IPS-15b (cell line): ENCODE results near the gene B3GALT5.

ENCODE experiments used
- H3K27me3 ChIP-seq: one replicate; pipeline ENCODE4 v1.6.1; 2013; ENCODE audit warnings: low read length; ENCODE audit not compliant: control insufficient read depth, insufficient read depth
- H3K36me3 ChIP-seq: one replicate; pipeline ENCODE4 v1.6.1; 2013; ENCODE audit warnings: low read length; ENCODE audit not compliant: control insufficient read depth, insufficient read depth
- H3K4me1 ChIP-seq: one replicate; pipeline ENCODE4 v1.6.1; 2013; ENCODE audit warnings: mild to moderate bottlenecking, low read length; ENCODE audit not compliant: control insufficient read depth, insufficient read depth
- H3K4me3 ChIP-seq: one replicate; pipeline ENCODE4 v1.5.1; 2013; ENCODE audit warnings: low read depth, low read length
- H3K9ac ChIP-seq: one replicate; pipeline ENCODE4 v1.6.1; 2013; ENCODE audit warnings: low read depth, mild to moderate bottlenecking, low read length
- H3K9me3 ChIP-seq: one replicate; pipeline ENCODE4 v1.6.1; 2013; ENCODE audit warnings: mild to moderate bottlenecking, low read length; ENCODE audit not compliant: control insufficient read depth, insufficient read depth

The B3GALT5 gene

GRCh38 chr21:39662411-39662953 lies 49.7 kb downstream of the B3GALT5 start:
- H3K27me3 ChIP-seq: no peaks in the 10 kb centered on the region
- no peak overlapping the region for H3K9ac ChIP-seq
- H3K4me3 ChIP-seq: no peak overlapping the region
- no peaks in the 10 kb centered on the region for H3K9me3 ChIP-seq
- no peaks in the 10 kb centered on the region for H3K4me1 ChIP-seq
- peaks cover 26% of the 10 kb centered on the region for H3K36me3 ChIP-seq

GRCh38 chr21:39663066-39663465 lies 50.3 kb downstream of the B3GALT5 start:
- Histone ChIP-seq H3K9ac (no peak overlapping the region), H3K36me3 (peaks cover 29% of the 10 kb centered on the region), H3K9me3 (no peaks in the 10 kb centered on the region), H3K4me3 (no peak overlapping the region), H3K4me1 (no peaks in the 10 kb centered on the region), H3K27me3 (no peaks in the 10 kb centered on the region)

GRCh38 chr21:39663742-39664492 lies 51.2 kb downstream of the B3GALT5 start:
- no peaks in the 10 kb centered on the region for H3K4me1 ChIP-seq
- H3K36me3 ChIP-seq: peaks cover 31% of the 10 kb centered on the region
- no peaks in the 10 kb centered on the region for H3K9me3 ChIP-seq
- no peaks in the 10 kb centered on the region for H3K27me3 ChIP-seq
- H3K9ac ChIP-seq: no peak overlapping the region
- H3K4me3 ChIP-seq: no peak overlapping the region

DNA sequence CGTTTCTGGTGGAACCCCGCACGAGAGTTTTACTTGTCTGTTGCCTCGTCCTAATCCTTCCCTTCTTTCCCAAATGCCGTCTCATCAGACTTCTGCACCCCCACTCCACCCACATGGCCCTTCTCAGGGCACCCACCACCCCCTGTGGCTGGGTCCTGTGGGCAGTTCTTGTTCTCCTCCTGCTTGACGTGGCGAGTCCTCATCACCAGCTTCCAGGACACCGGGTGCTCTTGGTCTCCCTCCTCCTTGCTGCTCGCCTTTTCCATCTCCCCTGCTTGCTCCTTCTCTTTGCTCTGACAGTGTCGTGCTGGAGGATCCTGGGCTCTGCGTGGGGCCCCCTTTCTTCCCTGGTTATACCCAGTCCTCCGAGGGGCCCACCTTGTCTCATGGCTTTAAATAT lies 51.8 kb downstream of the B3GALT5 start:
- no peak overlapping the region for H3K4me3 ChIP-seq
- no peaks in the 10 kb centered on the region for H3K9me3 ChIP-seq
- peaks cover 31% of the 10 kb centered on the region for H3K36me3 ChIP-seq

GRCh38 chr21:39666026-39666425 lies 53.3 kb downstream of the B3GALT5 start:
- Histone ChIP-seq H3K4me1 (no peaks in the 10 kb centered on the region), H3K9me3 (no peaks in the 10 kb centered on the region), H3K4me3 (no peak overlapping the region), H3K27me3 (no peaks in the 10 kb centered on the region), H3K36me3 (peaks cover 31% of the 10 kb centered on the region), H3K9ac (no peak overlapping the region)

More for the DNA sequence above, 51.8 kb downstream of the B3GALT5 start:
- Histone ChIP-seq H3K27me3 (no peaks in the 10 kb centered on the region), H3K4me1 (no peaks in the 10 kb centered on the region), H3K9ac (no peak overlapping the region)

- no peaks in the 10 kb centered on the region for H3K4me1 ChIP-seq
- no peak overlapping the region for H3K9ac ChIP-seq
- no peaks in the 10 kb centered on the region for H3K9me3 ChIP-seq
- H3K36me3 ChIP-seq: peaks cover 27% of the 10 kb centered on the region
- H3K4me3 ChIP-seq: no peak overlapping the region
- H3K27me3 ChIP-seq: no peaks in the 10 kb centered on the region
Observed at GRCh38 chr21:39666681-39667315, 54.1 kb downstream of the B3GALT5 start.

GRCh38 chr21:39667353-39667891 lies 54.7 kb downstream of the B3GALT5 start:
- no peak overlapping the region for H3K4me3 ChIP-seq
- peaks cover 26% of the 10 kb centered on the region for H3K36me3 ChIP-seq
- no peaks in the 10 kb centered on the region for H3K9me3 ChIP-seq
- no peaks in the 10 kb centered on the region for H3K27me3 ChIP-seq
- H3K9ac ChIP-seq: no peak overlapping the region
- H3K4me1 ChIP-seq: no peaks in the 10 kb centered on the region

GRCh38 chr21:39668369-39668768 lies 55.6 kb downstream of the B3GALT5 start:
- H3K36me3 ChIP-seq: peaks cover 22% of the 10 kb centered on the region
- H3K4me3 ChIP-seq: no peak overlapping the region
- no peak overlapping the region for H3K9ac ChIP-seq
- no peaks in the 10 kb centered on the region for H3K4me1 ChIP-seq
- H3K9me3 ChIP-seq: no peaks in the 10 kb centered on the region
- H3K27me3 ChIP-seq: no peaks in the 10 kb centered on the region

DNA sequence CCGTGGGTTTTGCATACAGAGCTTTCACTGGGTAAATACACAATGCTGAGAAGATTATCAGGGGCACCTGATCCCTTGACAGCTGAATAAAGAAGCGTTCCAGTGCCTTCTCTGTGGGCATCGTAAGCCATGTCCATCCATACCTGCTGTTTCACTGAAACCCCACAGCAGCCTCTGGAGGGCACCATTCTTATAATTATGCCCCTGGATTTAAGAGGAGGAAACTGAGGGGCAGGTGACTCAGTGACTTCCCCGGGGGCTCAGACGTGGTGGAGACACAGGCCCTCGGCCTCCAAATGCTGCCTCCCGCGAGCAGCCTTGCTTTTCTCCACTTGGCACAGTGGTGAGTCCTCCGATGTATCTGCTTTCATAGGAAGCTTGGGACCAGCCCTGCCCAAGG lies 56.7 kb downstream of the B3GALT5 start:
- Histone ChIP-seq H3K9ac (no peak overlapping the region), H3K9me3 (no peaks in the 10 kb centered on the region), H3K36me3 (peaks cover 13% of the 10 kb centered on the region), H3K27me3 (no peaks in the 10 kb centered on the region), H3K4me1 (no peaks in the 10 kb centered on the region), H3K4me3 (no peak overlapping the region)

GRCh38 chr21:39669976-39670661 lies 57.4 kb downstream of the B3GALT5 start:
- Histone ChIP-seq H3K9me3 (no peaks in the 10 kb centered on the region), H3K4me3 (no peak overlapping the region), H3K36me3 (peaks cover 10% of the 10 kb centered on the region), H3K4me1 (no peaks in the 10 kb centered on the region), H3K9ac (no peak overlapping the region), H3K27me3 (no peaks in the 10 kb centered on the region)

- Histone ChIP-seq H3K27me3 (no peaks in the 10 kb centered on the region), H3K36me3 (peaks cover 4% of the 10 kb centered on the region), H3K9me3 (no peaks in the 10 kb centered on the region), H3K4me3 (no peak overlapping the region), H3K9ac (no peak overlapping the region), H3K4me1 (no peaks in the 10 kb centered on the region)
Observed at GRCh38 chr21:39670701-39671100, 58.0 kb downstream of the B3GALT5 start.
